ENCODE measurements around the gene MIA. TPM values are rescaled to one million over a fixed set of nuclear protein-coding genes. Genes with fewer than 3 reads are reported as not detected.

Gene MIA
- total and polyA plus RNA-seq, 2 of the 8 experiments (the other 6 are each of a cell fraction or from before 2014, with no cell fraction given), result not detected

- TF ChIP-seq CHD7 (IDR thresholded peaks at IDR 0.05; ENCODE audit: insufficient replicate concordance, low read length) (no peak), TAF1 (IDR thresholded peaks at IDR 0.05; ENCODE audit: low read depth, low read length) (no peak), CHD1 (IDR thresholded peaks at IDR 0.05; ENCODE audit: low read depth, low read length) (no peak), BRCA1 (IDR thresholded peaks at IDR 0.05; ENCODE audit: low read depth, low read length) (no peak), EGR1 (IDR thresholded peaks at IDR 0.05; ENCODE audit: borderline replicate concordance, low read depth, low read length) (no peak), RAD21 (IDR thresholded peaks at IDR 0.05 in 1 of 2, conservative IDR thresholded peaks at IDR 0.05 in 1 of 2; ENCODE audit: low read depth in 2 of 2, low read length in 2 of 2) (no peak), ATF3 (IDR thresholded peaks at IDR 0.05; ENCODE audit: insufficient read depth, low read depth, low read length) (no peak)
These were observed 23.0 kb upstream of the MIA start (continued) for GRCh38 chr19:40752257-40752781.

Data from H1 (cell line).